WTC11 (cell line): ENCODE measurements around the gene CALCR. TPM values are rescaled to one million over a fixed set of nuclear protein-coding genes. Genes with fewer than 3 reads are reported as not detected.

Experiments used
- ATAC-seq: fragments of 200-7000 bp; cut with Tn5 transposase; 2 replicates; pipeline ENCODE4 v1.10.0; 2021; ENCODE audit warnings: mild to moderate bottlenecking, moderate library complexity
- CTCF ChIA-PET: fragments of 300-600 bp; sonication (Branson Sonifier 250); formaldehyde crosslinking; loops from one replicate; lab custom pipeline; 2021; ENCODE audit warnings: antibody characterized with exemption; lab: Charles Lee
- POLR2A ChIA-PET: fragments of 350-600 bp; sonication (Branson Sonifier 250); formaldehyde crosslinking; loops from one replicate; lab custom pipeline; 2021; ENCODE audit warnings: antibody characterized with exemption; lab: Charles Lee
- DNase-seq: peaks from one replicate; pipeline ENCODE4 v3.0.0; 2021; ENCODE audit warnings: low spot score
- H3K27ac Mint-ChIP-seq: 2 replicates; pipeline ENCODE4 v1.8.0; 2021; ENCODE audit warnings: mixed read lengths
- H3K27me3 Mint-ChIP-seq: 2 replicates; pipeline ENCODE4 v1.8.0; 2021; ENCODE audit warnings: low read depth, mild to moderate bottlenecking, moderate library complexity, mixed read lengths
- H3K36me3 Mint-ChIP-seq: 2 replicates; pipeline ENCODE4 v1.8.0; 2021; ENCODE audit warnings: mixed read lengths
- H3K4me1 Mint-ChIP-seq: 2 replicates; pipeline ENCODE4 v1.8.0; 2022; ENCODE audit warnings: mixed read lengths
- H3K4me3 Mint-ChIP-seq: 2 replicates; pipeline ENCODE4 v1.8.0; 2021; ENCODE audit warnings: mild to moderate bottlenecking, moderate library complexity, mixed read lengths
- H3K9me3 Mint-ChIP-seq: 2 replicates; pipeline ENCODE4 v1.8.0; 2021; ENCODE audit warnings: mixed read lengths
- CTCF ChIP-seq: fragments of 200-600 bp; IDR thresholded peaks from 2 replicates; pipeline ENCODE4 v1.8.0; 2022; ENCODE audit warnings: antibody characterized with exemption
- GABPB1 ChIP-seq: sonication (generic); formaldehyde crosslinking; IDR thresholded peaks from 2 replicates; pipeline ENCODE4 v1.8.1; 2023; ENCODE audit warnings: mild to moderate bottlenecking, missing genetic modification reagents
- HMGA2 ChIP-seq: fragments of 250-450 bp; sonication (Bioruptor Pico); IDR thresholded peaks from 2 replicates; pipeline ENCODE4 v1.4.0; 2021; ENCODE audit warnings: mild to moderate bottlenecking, moderate library complexity
- KAT7 ChIP-seq: sonication (generic); formaldehyde crosslinking; IDR thresholded peaks from 2 replicates; pipeline ENCODE4 v1.8.1; 2023; ENCODE audit warnings: missing genetic modification reagents, mild to moderate bottlenecking, borderline replicate concordance
- MYBL2 ChIP-seq: sonication (generic); formaldehyde crosslinking; IDR thresholded peaks from 2 replicates; pipeline ENCODE4 v1.8.1; 2023; ENCODE audit warnings: mild to moderate bottlenecking, moderate library complexity, missing genetic modification reagents
- PRRX2 ChIP-seq: fragments of 250-450 bp; sonication (Bioruptor Pico); IDR thresholded peaks from 2 replicates; pipeline ENCODE4 v1.8.0; 2021; ENCODE audit warnings: mild to moderate bottlenecking
- TEAD1 ChIP-seq: sonication (generic); formaldehyde crosslinking; IDR thresholded peaks from 2 replicates; pipeline ENCODE4 v1.8.0; 2022; ENCODE audit warnings: mild to moderate bottlenecking, missing genetic modification reagents
- TP53 ChIP-seq: sonication (generic); formaldehyde crosslinking; IDR thresholded peaks from 2 replicates; pipeline ENCODE4 v1.8.1; 2023; ENCODE audit warnings: mild to moderate bottlenecking, missing genetic modification reagents
- ZNF232 ChIP-seq: sonication (generic); formaldehyde crosslinking; IDR thresholded peaks from 2 replicates; pipeline ENCODE4 v1.8.0; 2022; ENCODE audit warnings: mild to moderate bottlenecking, missing genetic modification reagents
- ZNF263 ChIP-seq: sonication (generic); formaldehyde crosslinking; IDR thresholded peaks from 2 replicates; pipeline ENCODE4 v1.8.1; 2022; ENCODE audit warnings: low read depth, mild to moderate bottlenecking, moderate library complexity, missing genetic modification reagents
- ZNF416 ChIP-seq: fragments of 250-450 bp; sonication (Bioruptor Pico); IDR thresholded peaks from 2 replicates; pipeline ENCODE4 v1.9.0; 2021; ENCODE audit warnings: mild to moderate bottlenecking, inconsistent platforms
- ZNF423 ChIP-seq: fragments of 250-450 bp; sonication (Bioruptor Pico); IDR thresholded peaks from 2 replicates; pipeline ENCODE4 v2.1.2; 2022; ENCODE audit warnings: mild to moderate bottlenecking, moderate library complexity
- ZNF532 ChIP-seq: fragments of 250-450 bp; sonication (Bioruptor Pico); IDR thresholded peaks from 2 replicates; pipeline ENCODE4 v1.9.0; 2021; ENCODE audit warnings: mild to moderate bottlenecking, borderline replicate concordance
- total RNA-seq: library from RNA; stranded (reverse); gene quantifications from 3 replicates; pipeline ENCODE4 v1.2.3, GENCODE V29; 2021
- TF ChIP-seq, protein P1 (sequence below): sonication (generic); formaldehyde crosslinking; IDR thresholded peaks from 2 replicates; pipeline ENCODE4 v1.8.0; 2022; ENCODE audit warnings: mild to moderate bottlenecking, missing genetic modification reagents
- TF ChIP-seq, protein P2 (sequence below): fragments of 250-450 bp; sonication (Bioruptor Pico); IDR thresholded peaks from 2 replicates; pipeline ENCODE4 v2.1.2; 2022; ENCODE audit warnings: mild to moderate bottlenecking, moderate library complexity

Gene CALCR
- total RNA-seq, 1 experiment from 2014 or later: 0.81 TPM

- Mint-ChIP-seq H3K27me3 (no peaks in the 10 kb centered on the region), H3K4me3 (peak overlapping the region; percentile 23), H3K9me3 (no peaks in the 10 kb centered on the region), H3K4me1 (peaks cover 53% of the 10 kb centered on the region), H3K36me3 (no peaks in the 10 kb centered on the region), H3K27ac (peak overlapping the region; percentile 94)
- CTCF ChIA-PET: interaction anchor here (0.6 to 1.5 kb wide), 3 partner anchors 15 to 1954 kb away, joined by 3 to 6 read pairs (median 6); no protein-coding TSS in a partner anchor
- TF ChIP-seq MYBL2 (CRISPR knock-in tag) (no peak), ZNF263 (no peak), TEAD1 (CRISPR knock-in tag) (peak; percentile 41; the same call in 1 of the 2 replicates)
- DNase-seq: peak; percentile 34
- ATAC-seq: peak; percentile 92
- POLR2A ChIA-PET: interaction anchor here (0.7 kb wide), 1 partner anchor 11 kb away, joined by 3 read pairs; no protein-coding TSS in a partner anchor
Measured at GRCh38 chr7:93476491-93477344, 97.8 kb downstream of the CALCR start.

GRCh38 chr7:93475811-93476210 is 98.7 kb downstream of the CALCR start:
- Mint-ChIP-seq H3K27me3 (no peaks in the 10 kb centered on the region), H3K36me3 (no peaks in the 10 kb centered on the region), H3K9me3 (no peaks in the 10 kb centered on the region), H3K27ac (peak overlapping the region; percentile 95), H3K4me1 (peaks cover 55% of the 10 kb centered on the region), H3K4me3 (peak overlapping the region; percentile 29; the same call in 1 of the 2 replicates)
- ChIA-PET POLR2A (no interaction called here), CTCF (interaction anchor here (1.1 to 1.5 kb wide), 2 partner anchors 14 to 75 kb away, joined by 6 read pairs; no protein-coding TSS in a partner anchor)
- no peak for TF ChIP-seq ZNF416
- TF ChIP-seq ZNF232 (CRISPR knock-in tag): no peak
- DNase-seq (no peak), ATAC-seq (no peak)

DNA sequence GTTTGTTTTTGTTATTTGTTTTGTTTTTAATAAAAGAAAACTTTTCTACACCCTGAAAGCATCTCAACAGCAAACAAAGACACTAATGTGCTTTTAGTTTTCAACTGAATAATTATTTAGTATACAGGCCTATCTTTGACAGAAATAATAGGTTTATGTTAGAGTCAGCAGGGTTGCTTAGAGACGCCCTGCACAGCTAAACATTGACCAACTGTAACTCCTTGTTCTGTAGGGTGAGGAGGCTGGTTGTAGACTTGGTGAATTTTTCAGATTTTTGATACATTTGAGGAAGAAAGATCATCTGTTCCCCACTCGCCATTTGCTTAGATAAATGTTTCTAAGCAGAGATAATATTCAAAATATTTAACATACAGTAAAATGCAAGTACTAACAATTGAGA is 103.1 kb downstream of the CALCR start:
- CTCF ChIA-PET: no interaction called here
- ATAC-seq: no peak
- no peak for DNase-seq
- Mint-ChIP-seq H3K27ac (no peak overlapping the region), H3K4me1 (peaks cover 47% of the 10 kb centered on the region), H3K27me3 (no peaks in the 10 kb centered on the region), H3K4me3 (no peak overlapping the region), H3K36me3 (no peaks in the 10 kb centered on the region), H3K9me3 (no peaks in the 10 kb centered on the region)
- TF ChIP-seq KAT7 (CRISPR knock-in tag) (no peak), ZNF532 (CRISPR knock-in tag) (no peak), TP53 (CRISPR knock-in tag) (no peak), PRRX2 (CRISPR knock-in tag) (no peak), GABPB1 (CRISPR knock-in tag) (no peak), CTCF (no peak), HMGA2 (CRISPR knock-in tag) (no peak), ZNF423 (CRISPR knock-in tag) (no peak)
- TF ChIP-seq, protein P1, sequence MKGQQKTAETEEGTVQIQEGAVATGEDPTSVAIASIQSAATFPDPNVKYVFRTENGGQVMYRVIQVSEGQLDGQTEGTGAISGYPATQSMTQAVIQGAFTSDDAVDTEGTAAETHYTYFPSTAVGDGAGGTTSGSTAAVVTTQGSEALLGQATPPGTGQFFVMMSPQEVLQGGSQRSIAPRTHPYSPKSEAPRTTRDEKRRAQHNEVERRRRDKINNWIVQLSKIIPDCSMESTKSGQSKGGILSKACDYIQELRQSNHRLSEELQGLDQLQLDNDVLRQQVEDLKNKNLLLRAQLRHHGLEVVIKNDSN (CRISPR knock-in tag): no peak
- TF ChIP-seq, protein P2, sequence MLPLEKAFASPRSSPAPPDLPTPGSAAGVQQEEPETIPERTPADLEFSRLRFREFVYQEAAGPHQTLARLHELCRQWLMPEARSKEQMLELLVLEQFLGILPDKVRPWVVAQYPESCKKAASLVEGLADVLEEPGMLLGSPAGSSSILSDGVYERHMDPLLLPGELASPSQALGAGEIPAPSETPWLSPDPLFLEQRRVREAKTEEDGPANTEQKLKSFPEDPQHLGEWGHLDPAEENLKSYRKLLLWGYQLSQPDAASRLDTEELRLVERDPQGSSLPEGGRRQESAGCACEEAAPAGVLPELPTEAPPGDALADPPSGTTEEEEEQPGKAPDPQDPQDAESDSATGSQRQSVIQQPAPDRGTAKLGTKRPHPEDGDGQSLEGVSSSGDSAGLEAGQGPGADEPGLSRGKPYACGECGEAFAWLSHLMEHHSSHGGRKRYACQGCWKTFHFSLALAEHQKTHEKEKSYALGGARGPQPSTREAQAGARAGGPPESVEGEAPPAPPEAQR (CRISPR knock-in tag): no peak
- POLR2A ChIA-PET: no interaction called here
